ENCODE results near the gene RFC4.

The RFC4 gene

GRCh38 chr3:186845756-186846155 is 39.5 kb upstream of the RFC4 start:
- DNase-seq (ENCODE audit: low read depth), result no peak
- H3K4me3 ChIP-seq (ENCODE audit: low read depth, low read length), result no peak overlapping the region
- TF ChIP-seq CTCF (IDR thresholded peaks at IDR 0.05; ENCODE audit: low read depth, low read length, missing control alignments), result no peak

- DNase-seq (ENCODE audit: low read depth), result no peak
- H3K4me3 ChIP-seq (ENCODE audit: low read depth, low read length), result no peak overlapping the region
- no peak for TF ChIP-seq CTCF (IDR thresholded peaks at IDR 0.05; ENCODE audit: low read depth, low read length, missing control alignments)
Measured at GRCh38 chr3:186844908-186845307, 38.6 kb upstream of the RFC4 start.

GRCh38 chr3:186843039-186843432 is 36.8 kb upstream of the RFC4 start:
- H3K4me3 ChIP-seq (ENCODE audit: low read depth, low read length), result no peak overlapping the region
- TF ChIP-seq CTCF (IDR thresholded peaks at IDR 0.05; ENCODE audit: low read depth, low read length, missing control alignments), result no peak
- no peak for DNase-seq (ENCODE audit: low read depth)

GRCh38 chr3:186842426-186843038 is 36.2 kb upstream of the RFC4 start, which contains the start of gene ADIPOQ:
ADIPOQ (plus strand) TSS chr3:186842710; CDS start chr3:186853059, 10,349 bp downstream.
- H3K4me3 ChIP-seq (ENCODE audit: low read depth, low read length), result no peak within 1 kb of the TSS
- TF ChIP-seq CTCF (IDR thresholded peaks at IDR 0.05; ENCODE audit: low read depth, low read length, missing control alignments), result no peak
- DNase-seq (ENCODE audit: low read depth), result no peak

- no peak for TF ChIP-seq CTCF (IDR thresholded peaks at IDR 0.05; ENCODE audit: low read depth, low read length, missing control alignments)
- H3K4me3 ChIP-seq (ENCODE audit: low read depth, low read length), result no peak overlapping the region
- no peak for DNase-seq (ENCODE audit: low read depth)
Measured at GRCh38 chr3:186841620-186842019, 35.3 kb upstream of the RFC4 start.

GRCh38 chr3:186839874-186840641 is 33.8 kb upstream of the RFC4 start:
- no peak for TF ChIP-seq CTCF (IDR thresholded peaks at IDR 0.05; ENCODE audit: low read depth, low read length, missing control alignments)
- H3K4me3 ChIP-seq (ENCODE audit: low read depth, low read length), result no peak overlapping the region
- DNase-seq (ENCODE audit: low read depth), result no peak

All from GM12864 (cell line).